H7 (cell line): ENCODE data around the gene LRRC45. TPM values are rescaled to one million over a fixed set of nuclear protein-coding genes. Genes with fewer than 3 reads are reported as not detected.
"Not testable (repeated sequence)": the region's sequence is repeated elsewhere in the genome, so short reads cannot be mapped to it uniquely, and the experiment has no call there.

ENCODE experiments used
- DNase-seq: peaks from one replicate; pipeline ENCODE4 v3.0.0; 2012
- H3K27me3 ChIP-seq: 2 replicates; pipeline ENCODE4 v1.6.0; 2011; ENCODE audit warnings: mild to moderate bottlenecking, low read length; ENCODE audit not compliant: control insufficient read depth, insufficient read depth
- H3K36me3 ChIP-seq: replicated peaks from 2 replicates; pipeline ENCODE4 v1.5.1; 2011; ENCODE audit warnings: low read length; ENCODE audit not compliant: control insufficient read depth, insufficient read depth
- H3K4me3 ChIP-seq: 2 replicates; pipeline ENCODE4 v1.5.1; 2011; ENCODE audit warnings: low read depth, mild to moderate bottlenecking, control low read depth, low read length, moderate library complexity; ENCODE audit not compliant: insufficient read depth
- total RNA-seq: library from RNA; depleted of rRNA; stranded (reverse); fragments of >200 nt; shearing (Covaris generic); gene quantifications from 2 replicates; pipeline ENCODE4 v1.2.3, GENCODE V29; 2014

Gene LRRC45
- total RNA-seq, 1 experiment from 2014 or later = 45.2 TPM

GRCh38 chr17:82038796-82039409 is 15.8 kb downstream of the LRRC45 start:
- DNase-seq, H3K36me3 ChIP-seq, H3K4me3 ChIP-seq, H3K27me3 ChIP-seq: not testable (repeated sequence)

- Histone ChIP-seq H3K4me3 (no peak overlapping the region), H3K27me3 (no peaks in the 10 kb centered on the region; the same call in 1 of the 2 replicates), H3K36me3 (no peaks in the 10 kb centered on the region)
- DNase-seq = no peak
Measured at GRCh38 chr17:82039695-82040299, 16.7 kb downstream of the LRRC45 start.

GRCh38 chr17:82041144-82041814 is 18.2 kb downstream of the LRRC45 start:
- no peak for DNase-seq
- H3K36me3 ChIP-seq = no peaks in the 10 kb centered on the region
- H3K4me3 ChIP-seq = no peak overlapping the region
- H3K27me3 ChIP-seq = no peaks in the 10 kb centered on the region; the same call in 1 of the 2 replicates

- no peaks in the 10 kb centered on the region for H3K27me3 ChIP-seq
- DNase-seq = no peak
Measured at GRCh38 chr17:82042649-82043048, 19.5 kb downstream of the LRRC45 start.

GRCh38 chr17:82043507-82043906 is 20.4 kb downstream of the LRRC45 start:
- peak; percentile 83 for DNase-seq
- no peaks in the 10 kb centered on the region for H3K36me3 ChIP-seq
- H3K27me3 ChIP-seq = no peaks in the 10 kb centered on the region
- H3K4me3 ChIP-seq = no peak overlapping the region

More at GRCh38 chr17:82042649-82043048, 19.5 kb downstream of the LRRC45 start:
- H3K36me3 ChIP-seq = no peaks in the 10 kb centered on the region
- no peak overlapping the region for H3K4me3 ChIP-seq

- no peaks in the 10 kb centered on the region for H3K27me3 ChIP-seq
Measured at GRCh38 chr17:82045936-82046484, 22.9 kb downstream of the LRRC45 start.

GRCh38 chr17:82046903-82047302 is 23.8 kb downstream of the LRRC45 start:
- Histone ChIP-seq H3K27me3 (no peaks in the 10 kb centered on the region), H3K4me3 (no peak overlapping the region), H3K36me3 (peaks cover 2% of the 10 kb centered on the region; the same call in 1 of the 2 replicates)
- no peak for DNase-seq

More at GRCh38 chr17:82045936-82046484, 22.9 kb downstream of the LRRC45 start:
- Histone ChIP-seq H3K4me3 (no peak overlapping the region), H3K36me3 (peaks cover 2% of the 10 kb centered on the region; the same call in 1 of the 2 replicates)
- DNase-seq = no peak

GRCh38 chr17:82047379-82047778 is 24.3 kb downstream of the LRRC45 start:
- DNase-seq = no peak
- Histone ChIP-seq H3K27me3 (no peaks in the 10 kb centered on the region), H3K4me3 (no peak overlapping the region), H3K36me3 (peaks cover 2% of the 10 kb centered on the region; the same call in 1 of the 2 replicates)

- Histone ChIP-seq H3K4me3 (no peak overlapping the region), H3K27me3 (no peaks in the 10 kb centered on the region), H3K36me3 (peaks cover 2% of the 10 kb centered on the region; the same call in 1 of the 2 replicates)
- DNase-seq = no peak
Measured at GRCh38 chr17:82047914-82048570, 24.9 kb downstream of the LRRC45 start.

- DNase-seq = no peak
- H3K4me3 ChIP-seq = no peak overlapping the region
- no peaks in the 10 kb centered on the region for H3K27me3 ChIP-seq
- H3K36me3 ChIP-seq = peaks cover 2% of the 10 kb centered on the region; the same call in 1 of the 2 replicates
Measured at GRCh38 chr17:82048571-82048971, 25.5 kb downstream of the LRRC45 start.

- no peak overlapping the region for H3K4me3 ChIP-seq
- DNase-seq = no peak
- H3K36me3 ChIP-seq = peaks cover 5% of the 10 kb centered on the region
- H3K27me3 ChIP-seq = no peaks in the 10 kb centered on the region
Measured at GRCh38 chr17:82049106-82049505, 26.0 kb downstream of the LRRC45 start.

- H3K27me3 ChIP-seq = no peaks in the 10 kb centered on the region
- H3K4me3 ChIP-seq = no peak overlapping the region
- H3K36me3 ChIP-seq = peaks cover 5% of the 10 kb centered on the region
- no peak for DNase-seq
Measured at GRCh38 chr17:82049521-82049971, 26.4 kb downstream of the LRRC45 start.

- no peak overlapping the region for H3K4me3 ChIP-seq
- DNase-seq = no peak
Measured at GRCh38 chr17:82050152-82050760, 27.2 kb downstream of the LRRC45 start.

More at GRCh38 chr17:82050152-82050760, 27.2 kb downstream of the LRRC45 start:
- peaks cover 10% of the 10 kb centered on the region for H3K36me3 ChIP-seq
- H3K27me3 ChIP-seq = no peaks in the 10 kb centered on the region
